GM23338 (cell line): ENCODE measurements around the gene CYFIP1.

Source experiments
- EZH2 ChIP-seq: fragments of 200-600 bp; sonication (generic); IDR thresholded peaks from one replicate; pipeline ENCODE4 v1.8.0; 2017; ENCODE audit warnings: antibody characterized with exemption, mild to moderate bottlenecking, low read depth; ENCODE audit not compliant: unreplicated experiment
- ZNF114 ChIP-seq: fragments of 250-450 bp; sonication (Bioruptor Pico); IDR thresholded peaks from 2 replicates; pipeline ENCODE4 v1.5.0; 2020; ENCODE audit warnings: mild to moderate bottlenecking, moderate library complexity
- TF ChIP-seq, protein P1 (sequence below), 2 experiments: fragments of 200-600 bp in 1 of 2; sonication (generic) in 1 of 2; conservative IDR thresholded peaks; 2 replicates each; pipeline versions ENCODE4 v1.5.1 to v1.6.1; 2016 to 2017; ENCODE audit warnings: antibody characterized with exemption in 2 of 2, low read depth in 2 of 2, mild to moderate bottlenecking in 2 of 2, moderate library complexity in 1 of 2

DNA sequence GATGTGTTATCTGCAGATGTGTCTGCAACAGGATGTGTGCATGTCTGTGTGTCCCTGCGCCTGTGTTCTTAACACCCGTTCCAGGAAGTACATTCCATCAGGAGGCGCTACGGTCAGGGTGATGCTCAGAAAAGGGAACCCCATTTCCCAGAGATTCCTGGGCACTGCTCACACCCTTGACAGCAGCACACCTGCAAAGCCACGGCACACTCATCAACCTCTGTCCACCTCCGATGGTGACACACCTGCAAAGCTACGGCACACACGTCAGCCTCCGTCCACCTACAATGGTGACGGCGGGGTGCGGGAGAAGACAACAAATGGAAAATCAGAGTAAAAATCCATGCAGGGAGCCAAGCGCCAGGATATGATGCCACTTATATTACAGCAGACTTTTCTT lies 86.3 kb downstream of the CYFIP1 start:
- TF ChIP-seq, protein P1, sequence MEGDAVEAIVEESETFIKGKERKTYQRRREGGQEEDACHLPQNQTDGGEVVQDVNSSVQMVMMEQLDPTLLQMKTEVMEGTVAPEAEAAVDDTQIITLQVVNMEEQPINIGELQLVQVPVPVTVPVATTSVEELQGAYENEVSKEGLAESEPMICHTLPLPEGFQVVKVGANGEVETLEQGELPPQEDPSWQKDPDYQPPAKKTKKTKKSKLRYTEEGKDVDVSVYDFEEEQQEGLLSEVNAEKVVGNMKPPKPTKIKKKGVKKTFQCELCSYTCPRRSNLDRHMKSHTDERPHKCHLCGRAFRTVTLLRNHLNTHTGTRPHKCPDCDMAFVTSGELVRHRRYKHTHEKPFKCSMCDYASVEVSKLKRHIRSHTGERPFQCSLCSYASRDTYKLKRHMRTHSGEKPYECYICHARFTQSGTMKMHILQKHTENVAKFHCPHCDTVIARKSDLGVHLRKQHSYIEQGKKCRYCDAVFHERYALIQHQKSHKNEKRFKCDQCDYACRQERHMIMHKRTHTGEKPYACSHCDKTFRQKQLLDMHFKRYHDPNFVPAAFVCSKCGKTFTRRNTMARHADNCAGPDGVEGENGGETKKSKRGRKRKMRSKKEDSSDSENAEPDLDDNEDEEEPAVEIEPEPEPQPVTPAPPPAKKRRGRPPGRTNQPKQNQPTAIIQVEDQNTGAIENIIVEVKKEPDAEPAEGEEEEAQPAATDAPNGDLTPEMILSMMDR (conservative IDR thresholded peaks at IDR 0.05; ENCODE audit: low read depth in 2 of 2): peak in 1 of 2 experiments; percentile 28; a peak in 3 of 4 replicates
- TF ChIP-seq EZH2 (no peak), ZNF114 (CRISPR knock-in tag) (no peak)
